ENCODE measurements around the gene OR4K5. TPM values are rescaled to one million over a fixed set of nuclear protein-coding genes. Genes with fewer than 3 reads are reported as not detected.

Gene OR4K5
- total RNA-seq, 1 donor from 2014 or later: not detected

GRCh38 chr14:19900999-19901398 lies 19.4 kb upstream of the OR4K5 start:
- Histone ChIP-seq H3K27me3 (ENCODE audit: control insufficient read depth, insufficient read depth, low read length) (no peaks in the 10 kb centered on the region), H3K36me3 (ENCODE audit: control insufficient read depth, insufficient read depth, low read length) (no peaks in the 10 kb centered on the region), H3K4me3 (ENCODE audit: low read depth, low read length) (no peak overlapping the region)
- no peak for TF ChIP-seq CTCF (IDR thresholded peaks at IDR 0.05; ENCODE audit: insufficient read depth, low read length, poor library complexity, severe bottlenecking)
- no peak for DNase-seq (ENCODE audit: low read depth)

- DNase-seq (ENCODE audit: low read depth): no peak
- H3K36me3 ChIP-seq (ENCODE audit: control insufficient read depth, insufficient read depth, low read length): no peaks in the 10 kb centered on the region
- no peak for TF ChIP-seq CTCF (IDR thresholded peaks at IDR 0.05; ENCODE audit: insufficient read depth, low read length, poor library complexity, severe bottlenecking)
- no peaks in the 10 kb centered on the region for H3K27me3 ChIP-seq (ENCODE audit: control insufficient read depth, insufficient read depth, low read length)
- H3K4me3 ChIP-seq (ENCODE audit: low read depth, low read length): no peak overlapping the region
Observed at GRCh38 chr14:19902409-19902808, 18.0 kb upstream of the OR4K5 start.

GRCh38 chr14:19906665-19907064 lies 13.7 kb upstream of the OR4K5 start:
- no peak for TF ChIP-seq CTCF (IDR thresholded peaks at IDR 0.05; ENCODE audit: insufficient read depth, low read length, poor library complexity, severe bottlenecking)
- DNase-seq (ENCODE audit: low read depth): no peak
- Histone ChIP-seq H3K36me3 (ENCODE audit: control insufficient read depth, insufficient read depth, low read length) (no peaks in the 10 kb centered on the region), H3K4me3 (ENCODE audit: low read depth, low read length) (no peak overlapping the region), H3K27me3 (ENCODE audit: control insufficient read depth, insufficient read depth, low read length) (no peaks in the 10 kb centered on the region)

- H3K4me3 ChIP-seq (ENCODE audit: low read depth, low read length): no peak overlapping the region
- no peak for DNase-seq (ENCODE audit: low read depth)
- H3K27me3 ChIP-seq (ENCODE audit: control insufficient read depth, insufficient read depth, low read length): no peaks in the 10 kb centered on the region
- H3K36me3 ChIP-seq (ENCODE audit: control insufficient read depth, insufficient read depth, low read length): no peaks in the 10 kb centered on the region
- no peak for TF ChIP-seq CTCF (IDR thresholded peaks at IDR 0.05; ENCODE audit: insufficient read depth, low read length, poor library complexity, severe bottlenecking)
Observed at GRCh38 chr14:19911114-19911513, 9.3 kb upstream of the OR4K5 start.

- H3K4me3 ChIP-seq (ENCODE audit: low read depth, low read length): no peak overlapping the region
- no peaks in the 10 kb centered on the region for H3K36me3 ChIP-seq (ENCODE audit: control insufficient read depth, insufficient read depth, low read length)
- no peak for DNase-seq (ENCODE audit: low read depth)
- no peak for TF ChIP-seq CTCF (IDR thresholded peaks at IDR 0.05; ENCODE audit: insufficient read depth, low read length, poor library complexity, severe bottlenecking)
- H3K27me3 ChIP-seq (ENCODE audit: control insufficient read depth, insufficient read depth, low read length): no peaks in the 10 kb centered on the region
Observed at GRCh38 chr14:19917243-19917642, 3.2 kb upstream of the OR4K5 start.

GRCh38 chr14:19917955-19918518 lies 2.4 kb upstream of the OR4K5 start:
- DNase-seq (ENCODE audit: low read depth): no peak
- H3K36me3 ChIP-seq (ENCODE audit: control insufficient read depth, insufficient read depth, low read length): no peaks in the 10 kb centered on the region

More at GRCh38 chr14:19917955-19918518, 2.4 kb upstream of the OR4K5 start:
- TF ChIP-seq CTCF (IDR thresholded peaks at IDR 0.05; ENCODE audit: insufficient read depth, low read length, poor library complexity, severe bottlenecking): no peak
- no peaks in the 10 kb centered on the region for H3K27me3 ChIP-seq (ENCODE audit: control insufficient read depth, insufficient read depth, low read length)
- H3K4me3 ChIP-seq (ENCODE audit: low read depth, low read length): no peak overlapping the region

Data from kidney epithelial cell (primary cell).